ENCODE measurements around the gene RASSF7.
A peak's percentile ranks its signal among the peaks of the same experiment; 100 is the strongest.
"Not testable (repeated sequence)": the region's sequence is repeated elsewhere in the genome, so short reads cannot be mapped to it uniquely, and the experiment has no call there.

RASSF7 gene

GRCh38 chr11:560305-561147 lies at the start of gene RASSF7, which contains the start of gene LMNTD2:
Gene RASSF7 (plus strand): TSS chr11:560970. CDS start chr11:561769, 799 bp downstream.
Gene LMNTD2 (minus strand): TSS chr11:560738. CDS start chr11:560716, 22 bp downstream.
- DNase-seq: peak; percentile 52

GRCh38 chr11:512761-513595 lies 47.8 kb upstream of the RASSF7 start:
- no peak for DNase-seq

- DNase-seq: no peak
Observed at GRCh38 chr11:514606-515005, 46.2 kb upstream of the RASSF7 start.

- no peak for DNase-seq
Observed at GRCh38 chr11:515131-515530, 45.6 kb upstream of the RASSF7 start.

- no peak for DNase-seq
Observed at GRCh38 chr11:516400-516799, 44.4 kb upstream of the RASSF7 start.

GRCh38 chr11:516918-517685 lies 43.7 kb upstream of the RASSF7 start:
- not testable (repeated sequence) for DNase-seq

GRCh38 chr11:518463-519202 lies 42.1 kb upstream of the RASSF7 start:
- peak; percentile 87 for DNase-seq

GRCh38 chr11:520428-521176 lies 40.2 kb upstream of the RASSF7 start:
- DNase-seq: no peak

GRCh38 chr11:521177-521688 lies 39.5 kb upstream of the RASSF7 start:
- DNase-seq: no peak

- no peak for DNase-seq
Observed at GRCh38 chr11:526192-526591, 34.6 kb upstream of the RASSF7 start.

GRCh38 chr11:528166-528814 lies 32.5 kb upstream of the RASSF7 start:
- no peak for DNase-seq

- DNase-seq: no peak
Observed at GRCh38 chr11:528815-529727, 31.7 kb upstream of the RASSF7 start.

- no peak for DNase-seq
Observed at GRCh38 chr11:529728-530411, 30.9 kb upstream of the RASSF7 start.

GRCh38 chr11:530960-531831 lies 29.6 kb upstream of the RASSF7 start:
- no peak for DNase-seq

- DNase-seq: no peak
Observed at GRCh38 chr11:531919-532526, 28.7 kb upstream of the RASSF7 start.

GRCh38 chr11:532527-532985 lies 28.2 kb upstream of the RASSF7 start:
- no peak for DNase-seq

- DNase-seq: no peak
Observed at GRCh38 chr11:532986-533585, 27.7 kb upstream of the RASSF7 start.
